Measurements from ENCODE around the gene GEMIN7.

DNA sequence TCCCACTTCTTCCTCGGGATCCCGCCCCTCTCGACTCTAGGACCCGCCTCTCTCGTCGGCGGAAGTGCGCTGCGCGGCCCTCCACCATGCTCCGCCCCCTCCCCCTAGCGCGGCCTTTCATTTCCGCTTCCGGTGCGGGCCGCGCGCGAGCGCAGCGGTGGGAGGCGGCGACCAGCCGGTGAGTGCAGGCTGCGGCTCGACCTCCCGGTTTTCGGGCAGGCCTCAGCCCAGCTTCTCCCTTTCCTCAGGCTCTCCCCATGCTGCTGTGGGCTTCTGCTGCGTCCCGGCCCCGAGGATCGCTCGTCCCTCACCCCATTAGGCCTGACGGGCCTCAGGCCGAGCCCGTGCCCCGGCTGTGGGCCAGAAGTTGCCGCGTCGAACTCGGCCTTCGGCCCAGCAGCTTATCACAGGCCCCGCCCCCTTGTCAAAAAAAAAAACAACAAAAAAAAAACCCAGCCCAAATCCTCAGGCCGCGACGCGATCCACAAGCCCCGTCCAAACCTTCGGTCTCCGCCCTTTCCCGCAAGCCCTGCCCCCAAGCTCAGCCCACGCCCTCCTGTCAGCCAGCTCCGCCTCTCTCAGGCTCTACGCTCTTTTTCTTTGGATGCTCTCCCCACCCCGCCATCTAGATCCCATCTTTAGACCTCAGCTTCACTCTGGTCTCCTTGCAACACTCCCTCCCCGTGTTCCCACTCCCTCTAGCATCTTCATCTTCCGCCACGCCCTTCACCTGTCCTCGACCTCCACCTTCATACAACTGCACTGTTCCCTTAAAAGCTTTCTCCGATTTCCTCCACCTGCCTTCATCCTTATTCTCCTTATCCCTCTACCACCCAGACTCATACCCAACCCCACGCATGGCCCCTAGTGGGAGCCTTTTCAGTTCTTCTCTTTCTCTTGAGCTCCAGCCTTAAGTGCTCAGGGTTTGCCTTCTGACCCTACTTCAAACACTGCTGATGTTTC is 39.8 kb upstream of the GEMIN7 start, which contains the start of gene CLASRP:
- TF ChIP-seq, protein P1, sequence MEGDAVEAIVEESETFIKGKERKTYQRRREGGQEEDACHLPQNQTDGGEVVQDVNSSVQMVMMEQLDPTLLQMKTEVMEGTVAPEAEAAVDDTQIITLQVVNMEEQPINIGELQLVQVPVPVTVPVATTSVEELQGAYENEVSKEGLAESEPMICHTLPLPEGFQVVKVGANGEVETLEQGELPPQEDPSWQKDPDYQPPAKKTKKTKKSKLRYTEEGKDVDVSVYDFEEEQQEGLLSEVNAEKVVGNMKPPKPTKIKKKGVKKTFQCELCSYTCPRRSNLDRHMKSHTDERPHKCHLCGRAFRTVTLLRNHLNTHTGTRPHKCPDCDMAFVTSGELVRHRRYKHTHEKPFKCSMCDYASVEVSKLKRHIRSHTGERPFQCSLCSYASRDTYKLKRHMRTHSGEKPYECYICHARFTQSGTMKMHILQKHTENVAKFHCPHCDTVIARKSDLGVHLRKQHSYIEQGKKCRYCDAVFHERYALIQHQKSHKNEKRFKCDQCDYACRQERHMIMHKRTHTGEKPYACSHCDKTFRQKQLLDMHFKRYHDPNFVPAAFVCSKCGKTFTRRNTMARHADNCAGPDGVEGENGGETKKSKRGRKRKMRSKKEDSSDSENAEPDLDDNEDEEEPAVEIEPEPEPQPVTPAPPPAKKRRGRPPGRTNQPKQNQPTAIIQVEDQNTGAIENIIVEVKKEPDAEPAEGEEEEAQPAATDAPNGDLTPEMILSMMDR (IDR thresholded peaks at IDR 0.05; ENCODE audit: insufficient read depth, low read length), result no peak
- peak; percentile 91 for TF ChIP-seq POLR2AphosphoS5 (IDR thresholded peaks at IDR 0.05; ENCODE audit: low read depth)
- TF ChIP-seq, protein P2, sequence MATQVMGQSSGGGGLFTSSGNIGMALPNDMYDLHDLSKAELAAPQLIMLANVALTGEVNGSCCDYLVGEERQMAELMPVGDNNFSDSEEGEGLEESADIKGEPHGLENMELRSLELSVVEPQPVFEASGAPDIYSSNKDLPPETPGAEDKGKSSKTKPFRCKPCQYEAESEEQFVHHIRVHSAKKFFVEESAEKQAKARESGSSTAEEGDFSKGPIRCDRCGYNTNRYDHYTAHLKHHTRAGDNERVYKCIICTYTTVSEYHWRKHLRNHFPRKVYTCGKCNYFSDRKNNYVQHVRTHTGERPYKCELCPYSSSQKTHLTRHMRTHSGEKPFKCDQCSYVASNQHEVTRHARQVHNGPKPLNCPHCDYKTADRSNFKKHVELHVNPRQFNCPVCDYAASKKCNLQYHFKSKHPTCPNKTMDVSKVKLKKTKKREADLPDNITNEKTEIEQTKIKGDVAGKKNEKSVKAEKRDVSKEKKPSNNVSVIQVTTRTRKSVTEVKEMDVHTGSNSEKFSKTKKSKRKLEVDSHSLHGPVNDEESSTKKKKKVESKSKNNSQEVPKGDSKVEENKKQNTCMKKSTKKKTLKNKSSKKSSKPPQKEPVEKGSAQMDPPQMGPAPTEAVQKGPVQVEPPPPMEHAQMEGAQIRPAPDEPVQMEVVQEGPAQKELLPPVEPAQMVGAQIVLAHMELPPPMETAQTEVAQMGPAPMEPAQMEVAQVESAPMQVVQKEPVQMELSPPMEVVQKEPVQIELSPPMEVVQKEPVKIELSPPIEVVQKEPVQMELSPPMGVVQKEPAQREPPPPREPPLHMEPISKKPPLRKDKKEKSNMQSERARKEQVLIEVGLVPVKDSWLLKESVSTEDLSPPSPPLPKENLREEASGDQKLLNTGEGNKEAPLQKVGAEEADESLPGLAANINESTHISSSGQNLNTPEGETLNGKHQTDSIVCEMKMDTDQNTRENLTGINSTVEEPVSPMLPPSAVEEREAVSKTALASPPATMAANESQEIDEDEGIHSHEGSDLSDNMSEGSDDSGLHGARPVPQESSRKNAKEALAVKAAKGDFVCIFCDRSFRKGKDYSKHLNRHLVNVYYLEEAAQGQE (IDR thresholded peaks at IDR 0.05; ENCODE audit: insufficient replicate concordance, low read depth), result no peak
- TF ChIP-seq GABPA (IDR thresholded peaks at IDR 0.05; ENCODE audit: low read depth), result peak; percentile 94
